Measurements from ENCODE around the gene CCDC120.

- no peak for TF ChIP-seq CTCF (IDR thresholded peaks at IDR 0.05)
- TF ChIP-seq POLR2A (IDR thresholded peaks at IDR 0.05; ENCODE audit: low read depth), result no peak
Measured at GRCh38 chrX:49059201-49059600, 402 bp downstream of the CCDC120 start.
